Measurements from ENCODE around the gene PIERCE2. TPM values are rescaled to one million over a fixed set of nuclear protein-coding genes. Genes with fewer than 3 reads are reported as not detected.
A peak's percentile ranks its signal among the peaks of the same experiment; 100 is the strongest.

Gene PIERCE2, protein sequence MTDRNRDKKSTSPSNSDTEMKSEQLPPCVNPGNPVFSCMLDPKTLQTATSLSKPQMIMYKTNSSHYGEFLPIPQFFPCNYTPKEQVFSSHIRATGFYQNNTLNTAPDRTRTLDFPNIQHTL
- 1 to 10 TPM in 3 of 4 donors, under 1 TPM in 1; 0.81 to 6.6 (median 5.3) TPM for total RNA-seq
- 10 to 100 TPM in 2 of 3 donors, 1 to 10 TPM in 1; 4.3 to 24.0 (median 20.4) TPM for polyA plus RNA-seq

DNA sequence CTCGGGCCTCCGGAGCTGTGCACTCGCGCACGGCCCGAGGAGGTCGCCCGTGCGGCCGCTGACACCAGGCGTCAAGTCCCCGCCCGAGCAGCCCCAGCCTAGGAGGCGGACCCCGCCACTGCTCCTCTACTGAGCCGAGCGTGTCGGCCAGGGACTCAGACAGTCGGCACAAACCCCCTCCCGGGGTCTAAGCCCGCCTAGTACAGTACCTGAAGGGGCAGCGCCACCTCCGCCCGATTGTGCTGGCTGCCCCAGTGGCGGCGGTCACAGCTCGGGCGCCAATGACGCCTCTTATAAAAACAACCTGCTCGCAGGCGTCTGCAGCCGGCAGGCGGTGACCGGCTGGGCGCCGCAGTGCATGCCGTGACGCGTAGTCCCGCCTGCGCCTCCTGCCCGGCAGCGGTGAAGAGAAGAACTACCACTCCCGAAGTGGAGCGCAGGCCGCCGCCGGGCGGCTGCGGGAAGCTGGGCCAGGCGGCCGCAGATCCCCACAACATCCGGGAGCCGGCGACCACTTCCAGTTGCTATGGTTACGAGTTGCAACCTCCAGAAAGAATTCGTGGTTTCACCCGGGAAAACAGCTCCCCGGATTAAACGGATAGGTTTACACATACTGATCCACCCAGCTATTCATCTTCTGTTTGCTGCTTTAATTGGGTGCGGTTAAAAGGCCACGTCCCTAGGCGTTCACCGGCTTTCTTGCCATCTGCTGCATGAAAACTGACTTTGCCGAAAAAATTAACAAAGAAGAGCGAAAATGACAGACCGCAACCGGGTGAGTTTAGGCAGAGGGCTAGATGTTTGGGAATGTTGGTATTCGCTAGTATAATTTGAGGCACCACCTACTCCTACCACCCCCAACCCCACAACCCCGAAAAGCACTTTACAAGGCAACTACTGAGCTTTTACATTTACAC lies at the start of gene PIERCE2, which contains the start of gene CCPG1:
TSS of gene PIERCE2 (plus strand) at position 484 of the 917 bp plus-strand sequence. CDS start at position 758, 274 bp downstream.
TSS of gene CCPG1 (minus strand) at position 348 of the 917 bp plus-strand sequence. CDS start 18,935 bp downstream, outside the sequence.
- 0 to 1% methylated on average over 70 of the region's 70 CpGs for WGBS, 2 donors
- DNase-seq = peak; percentile 95
- no peaks in the 10 kb centered on the region for H3K36me3 ChIP-seq
- peaks cover 0 to 49% (median 30%) of the 10 kb centered on the region in 4 donors for H3K4me1 ChIP-seq
- TF ChIP-seq, protein P1, sequence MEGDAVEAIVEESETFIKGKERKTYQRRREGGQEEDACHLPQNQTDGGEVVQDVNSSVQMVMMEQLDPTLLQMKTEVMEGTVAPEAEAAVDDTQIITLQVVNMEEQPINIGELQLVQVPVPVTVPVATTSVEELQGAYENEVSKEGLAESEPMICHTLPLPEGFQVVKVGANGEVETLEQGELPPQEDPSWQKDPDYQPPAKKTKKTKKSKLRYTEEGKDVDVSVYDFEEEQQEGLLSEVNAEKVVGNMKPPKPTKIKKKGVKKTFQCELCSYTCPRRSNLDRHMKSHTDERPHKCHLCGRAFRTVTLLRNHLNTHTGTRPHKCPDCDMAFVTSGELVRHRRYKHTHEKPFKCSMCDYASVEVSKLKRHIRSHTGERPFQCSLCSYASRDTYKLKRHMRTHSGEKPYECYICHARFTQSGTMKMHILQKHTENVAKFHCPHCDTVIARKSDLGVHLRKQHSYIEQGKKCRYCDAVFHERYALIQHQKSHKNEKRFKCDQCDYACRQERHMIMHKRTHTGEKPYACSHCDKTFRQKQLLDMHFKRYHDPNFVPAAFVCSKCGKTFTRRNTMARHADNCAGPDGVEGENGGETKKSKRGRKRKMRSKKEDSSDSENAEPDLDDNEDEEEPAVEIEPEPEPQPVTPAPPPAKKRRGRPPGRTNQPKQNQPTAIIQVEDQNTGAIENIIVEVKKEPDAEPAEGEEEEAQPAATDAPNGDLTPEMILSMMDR (IDR thresholded peaks at IDR 0.05) = peak; percentile 86 to 92 (median 90)
- TF ChIP-seq POLR2AphosphoS5 (IDR thresholded peaks at IDR 0.05) (peak; percentile 68 to 92 (median 89)), POLR2A (IDR thresholded peaks at IDR 0.05) (peak; percentile 74 to 75), EP300 (IDR thresholded peaks at IDR 0.05) (no peak)
- H3K4me3 ChIP-seq = peak within 1 kb of the TSS; percentile 64 to 94 (median 81)
- intact Hi-C loops (cut with DNase I) = loop anchor here (5.0 kb wide), 1 partner anchor 211 kb away; the partner anchor contains the start of gene RSL24D1
- no peaks in the 10 kb centered on the region for H3K27me3 ChIP-seq
- peak within 1 kb of the TSS; percentile 90 to 97 (median 92) for H3K27ac ChIP-seq
- H3K9me3 ChIP-seq = no peaks in the 10 kb centered on the region

DNA sequence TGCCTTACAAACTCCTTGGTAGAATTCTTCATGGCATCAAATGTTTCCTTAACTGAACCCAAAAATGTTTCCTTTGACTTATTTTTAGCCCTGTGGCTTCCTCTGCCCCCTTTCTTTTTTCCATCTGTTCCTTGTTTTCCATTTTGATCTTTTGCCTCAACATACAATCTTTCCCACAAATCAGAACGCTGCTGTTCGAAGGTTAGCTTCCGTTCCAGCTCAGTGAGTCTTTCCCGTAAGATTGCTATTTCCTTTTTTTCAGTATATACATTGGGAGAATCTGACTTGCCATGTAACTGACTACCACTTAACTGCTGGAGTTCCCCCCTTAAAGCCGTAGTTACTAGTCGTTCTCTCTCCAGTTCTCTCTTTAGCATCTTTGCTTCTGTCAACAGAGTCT lies 48.0 kb upstream of the PIERCE2 start:
- TF ChIP-seq EP300 (IDR thresholded peaks at IDR 0.05) (no peak), POLR2AphosphoS5 (IDR thresholded peaks at IDR 0.05) (no peak), POLR2A (IDR thresholded peaks at IDR 0.05) (no peak)
- TF ChIP-seq, protein P1 (IDR thresholded peaks at IDR 0.05) = no peak
- H3K4me3 ChIP-seq = no peak overlapping the region
- WGBS, 2 donors = 61 to 90% methylated on average over 6 of the region's 6 CpGs
- peaks cover 0 to 56% (median 6%) of the 10 kb centered on the region in 4 donors for H3K36me3 ChIP-seq
- H3K27ac ChIP-seq = no peak overlapping the region
- H3K4me1 ChIP-seq = no peaks in the 10 kb centered on the region
- DNase-seq = no peak
- intact Hi-C loops (cut with DNase I) = no loop called here
- no peaks in the 10 kb centered on the region for H3K27me3 ChIP-seq
- no peaks in the 10 kb centered on the region for H3K9me3 ChIP-seq

DNA sequence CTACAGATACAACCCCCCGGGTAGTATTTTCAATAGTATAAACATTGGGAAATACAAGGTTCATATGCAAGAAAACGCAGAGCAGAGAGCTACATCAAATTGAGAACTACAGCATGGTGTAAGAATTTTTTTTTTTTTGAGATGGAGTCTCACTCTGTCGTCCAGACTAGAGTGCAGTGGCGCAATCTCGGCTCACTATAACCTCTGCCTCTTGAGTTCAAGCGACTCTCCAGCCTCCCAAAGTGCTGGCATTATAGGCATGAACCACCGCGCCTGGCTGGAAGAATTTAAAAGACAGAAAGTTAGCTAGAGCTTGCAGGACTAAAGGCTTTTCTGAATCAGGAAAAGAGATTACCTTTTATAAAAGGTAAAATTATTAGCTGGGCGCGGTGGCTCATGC lies 47.2 kb upstream of the PIERCE2 start:
- Histone ChIP-seq H3K4me3 (no peak overlapping the region), H3K4me1 (no peaks in the 10 kb centered on the region), H3K9me3 (no peaks in the 10 kb centered on the region), H3K27me3 (no peaks in the 10 kb centered on the region), H3K36me3 (peaks cover 0 to 48% (median 6%) of the 10 kb centered on the region in 4 donors), H3K27ac (no peak overlapping the region)
- TF ChIP-seq EP300 (IDR thresholded peaks at IDR 0.05) (no peak), POLR2AphosphoS5 (IDR thresholded peaks at IDR 0.05) (no peak), POLR2A (IDR thresholded peaks at IDR 0.05) (no peak)
- TF ChIP-seq, protein P1 (IDR thresholded peaks at IDR 0.05) = no peak
- intact Hi-C loops (cut with DNase I) = no loop called here
- 93 to 94% methylated on average over 10 of the region's 10 CpGs for WGBS, 2 donors
- no peak for DNase-seq

DNA sequence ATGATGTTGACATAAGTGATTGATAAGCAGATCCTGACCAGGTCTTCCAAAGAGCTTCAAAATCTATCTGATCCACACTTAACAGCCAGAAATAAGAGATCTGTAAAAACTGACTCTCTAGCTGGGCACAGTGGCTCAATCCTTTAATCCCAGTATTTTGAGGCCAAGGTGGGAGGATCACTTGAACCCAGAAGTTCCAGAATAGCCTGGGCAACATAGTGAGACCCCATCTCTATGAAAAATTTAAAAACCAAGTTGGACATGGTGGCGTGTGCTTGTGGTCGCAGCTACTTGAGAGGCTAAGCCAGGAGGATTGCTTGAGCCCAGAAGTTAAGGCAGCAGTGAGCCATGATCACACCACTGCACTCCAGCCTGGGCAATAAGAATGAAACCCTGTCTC lies 45.7 kb upstream of the PIERCE2 start:
- no peaks in the 10 kb centered on the region for H3K27me3 ChIP-seq
- 98% methylated on average over 2 of the region's 2 CpGs for WGBS, 2 donors
- peaks cover 0 to 53% (median 6%) of the 10 kb centered on the region in 4 donors for H3K36me3 ChIP-seq
- TF ChIP-seq, protein P1 (IDR thresholded peaks at IDR 0.05) = no peak
- no peak for TF ChIP-seq POLR2A (IDR thresholded peaks at IDR 0.05)
- TF ChIP-seq POLR2AphosphoS5 (IDR thresholded peaks at IDR 0.05) = no peak
- no peak for TF ChIP-seq EP300 (IDR thresholded peaks at IDR 0.05)
- H3K27ac ChIP-seq = no peak overlapping the region
- intact Hi-C loops (cut with DNase I) = no loop called here
- DNase-seq = no peak
- no peaks in the 10 kb centered on the region for H3K9me3 ChIP-seq
- no peak overlapping the region for H3K4me3 ChIP-seq
- H3K4me1 ChIP-seq = no peaks in the 10 kb centered on the region

Data from sigmoid colon (tissue), 7 donors.